ENCODE measurements around the gene KIF26B. TPM values are rescaled to one million over a fixed set of nuclear protein-coding genes. Genes with fewer than 3 reads are reported as not detected.

Gene KIF26B
- total RNA-seq, 1 experiment from 2014 or later = 1.2 TPM

DNA sequence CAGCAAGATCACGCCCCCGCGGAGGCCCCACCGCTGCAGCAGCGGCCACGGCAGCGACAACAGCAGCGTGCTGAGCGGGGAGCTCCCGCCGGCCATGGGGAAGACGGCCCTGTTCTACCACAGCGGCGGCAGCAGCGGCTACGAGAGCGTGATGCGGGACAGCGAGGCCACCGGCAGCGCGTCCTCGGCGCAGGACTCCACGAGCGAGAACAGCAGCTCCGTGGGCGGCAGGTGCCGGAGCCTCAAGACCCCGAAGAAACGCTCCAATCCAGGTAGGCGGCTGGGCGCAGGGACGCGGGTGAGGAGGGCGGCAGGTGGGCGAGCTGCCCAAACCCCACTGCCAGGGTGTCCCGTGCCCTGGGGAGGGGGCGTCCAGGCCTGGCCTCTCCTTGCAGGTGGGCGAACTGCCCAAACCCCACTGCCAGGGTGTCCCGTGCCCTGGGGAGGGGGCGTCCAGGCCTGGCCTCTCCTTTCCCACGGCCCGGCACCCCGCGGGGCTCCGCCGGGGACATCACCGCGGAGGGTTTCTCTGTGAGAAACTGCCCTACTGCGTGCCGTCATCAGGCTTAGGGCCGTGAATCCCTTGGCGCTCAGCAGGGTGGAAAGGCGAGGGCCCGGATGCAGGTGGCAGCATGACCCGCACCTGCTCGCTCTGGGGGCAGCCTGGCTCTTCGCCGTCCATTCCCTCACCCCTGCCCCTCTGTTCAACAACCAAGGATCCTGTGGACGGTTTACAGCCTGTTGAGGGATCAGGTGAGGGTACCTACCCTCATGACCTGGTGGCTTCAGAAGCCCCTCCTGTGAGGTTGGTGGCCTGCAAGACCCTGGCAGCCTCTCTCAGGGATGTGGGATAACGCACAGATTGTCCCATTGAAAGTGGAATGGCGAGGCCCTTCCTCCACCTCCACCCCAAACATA lies 534.0 kb downstream of the KIF26B start (continued):
- TF ChIP-seq, protein P1, sequence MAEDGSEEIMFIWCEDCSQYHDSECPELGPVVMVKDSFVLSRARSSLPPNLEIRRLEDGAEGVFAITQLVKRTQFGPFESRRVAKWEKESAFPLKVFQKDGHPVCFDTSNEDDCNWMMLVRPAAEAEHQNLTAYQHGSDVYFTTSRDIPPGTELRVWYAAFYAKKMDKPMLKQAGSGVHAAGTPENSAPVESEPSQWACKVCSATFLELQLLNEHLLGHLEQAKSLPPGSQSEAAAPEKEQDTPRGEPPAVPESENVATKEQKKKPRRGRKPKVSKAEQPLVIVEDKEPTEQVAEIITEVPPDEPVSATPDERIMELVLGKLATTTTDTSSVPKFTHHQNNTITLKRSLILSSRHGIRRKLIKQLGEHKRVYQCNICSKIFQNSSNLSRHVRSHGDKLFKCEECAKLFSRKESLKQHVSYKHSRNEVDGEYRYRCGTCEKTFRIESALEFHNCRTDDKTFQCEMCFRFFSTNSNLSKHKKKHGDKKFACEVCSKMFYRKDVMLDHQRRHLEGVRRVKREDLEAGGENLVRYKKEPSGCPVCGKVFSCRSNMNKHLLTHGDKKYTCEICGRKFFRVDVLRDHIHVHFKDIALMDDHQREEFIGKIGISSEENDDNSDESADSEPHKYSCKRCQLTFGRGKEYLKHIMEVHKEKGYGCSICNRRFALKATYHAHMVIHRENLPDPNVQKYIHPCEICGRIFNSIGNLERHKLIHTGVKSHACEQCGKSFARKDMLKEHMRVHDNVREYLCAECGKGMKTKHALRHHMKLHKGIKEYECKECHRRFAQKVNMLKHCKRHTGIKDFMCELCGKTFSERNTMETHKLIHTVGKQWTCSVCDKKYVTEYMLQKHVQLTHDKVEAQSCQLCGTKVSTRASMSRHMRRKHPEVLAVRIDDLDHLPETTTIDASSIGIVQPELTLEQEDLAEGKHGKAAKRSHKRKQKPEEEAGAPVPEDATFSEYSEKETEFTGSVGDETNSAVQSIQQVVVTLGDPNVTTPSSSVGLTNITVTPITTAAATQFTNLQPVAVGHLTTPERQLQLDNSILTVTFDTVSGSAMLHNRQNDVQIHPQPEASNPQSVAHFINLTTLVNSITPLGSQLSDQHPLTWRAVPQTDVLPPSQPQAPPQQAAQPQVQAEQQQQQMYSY (CRISPR knock-in tag; IDR thresholded peaks at IDR 0.05) = no peak
- TF ChIP-seq NFATC4 (CRISPR knock-in tag; IDR thresholded peaks at IDR 0.05) = no peak

DNA sequence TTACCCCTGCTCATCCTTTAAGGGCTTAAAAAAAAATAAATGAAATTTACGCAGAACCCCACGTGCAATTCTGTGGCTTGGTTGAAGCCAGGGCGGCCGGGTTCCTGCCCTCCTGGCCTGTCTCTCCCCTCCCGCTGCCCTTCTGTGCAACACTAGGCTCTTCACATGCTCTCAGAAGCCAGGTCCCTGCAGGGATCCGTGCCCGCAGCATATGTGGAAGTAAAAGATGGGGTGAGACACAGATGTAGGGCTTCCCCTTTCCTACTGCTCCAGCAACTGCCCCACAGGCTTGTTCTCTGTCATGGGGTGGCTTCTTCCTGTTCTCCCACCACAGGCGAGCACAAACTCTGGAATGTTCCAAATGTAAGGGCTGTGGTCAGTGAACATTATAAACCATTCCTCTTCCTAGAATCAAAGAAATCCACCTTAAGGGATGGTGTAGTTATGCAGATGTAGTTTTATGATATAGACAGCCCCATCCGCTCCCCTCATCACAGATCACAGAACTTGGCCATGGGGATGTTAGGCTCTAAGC lies 535.4 kb downstream of the KIF26B start:
- no peak overlapping the region for H3K4me3 Mint-ChIP-seq
- no peaks in the 10 kb centered on the region for H3K9me3 Mint-ChIP-seq
- POLR2A ChIA-PET = no interaction called here
- ATAC-seq = no peak
- peaks cover 21% of the 10 kb centered on the region for H3K27me3 Mint-ChIP-seq (ENCODE audit: low read depth)
- H3K36me3 Mint-ChIP-seq = no peaks in the 10 kb centered on the region
- TF ChIP-seq ZNF396 (CRISPR knock-in tag; IDR thresholded peaks at IDR 0.05; ENCODE audit: borderline replicate concordance) (no peak), CBFB (CRISPR knock-in tag; IDR thresholded peaks at IDR 0.05; ENCODE audit: low read depth) (no peak), ZNF219 (CRISPR knock-in tag; IDR thresholded peaks at IDR 0.05; ENCODE audit: borderline replicate concordance) (no peak), TCF7 (CRISPR knock-in tag; IDR thresholded peaks at IDR 0.05; ENCODE audit: low read depth) (no peak), ETV6 (CRISPR knock-in tag; IDR thresholded peaks at IDR 0.05) (no peak), ZNF121 (CRISPR knock-in tag; IDR thresholded peaks at IDR 0.05) (no peak), MXD4 (CRISPR knock-in tag; IDR thresholded peaks at IDR 0.05; ENCODE audit: borderline replicate concordance) (no peak), GABPB1 (CRISPR knock-in tag; IDR thresholded peaks at IDR 0.05) (no peak), SP1 (CRISPR knock-in tag; conservative IDR thresholded peaks at IDR 0.05) (no peak), NR1H2 (CRISPR knock-in tag; IDR thresholded peaks at IDR 0.05) (no peak), GTF2I (CRISPR knock-in tag; conservative IDR thresholded peaks at IDR 0.05) (no peak)
- TF ChIP-seq, protein P2, sequence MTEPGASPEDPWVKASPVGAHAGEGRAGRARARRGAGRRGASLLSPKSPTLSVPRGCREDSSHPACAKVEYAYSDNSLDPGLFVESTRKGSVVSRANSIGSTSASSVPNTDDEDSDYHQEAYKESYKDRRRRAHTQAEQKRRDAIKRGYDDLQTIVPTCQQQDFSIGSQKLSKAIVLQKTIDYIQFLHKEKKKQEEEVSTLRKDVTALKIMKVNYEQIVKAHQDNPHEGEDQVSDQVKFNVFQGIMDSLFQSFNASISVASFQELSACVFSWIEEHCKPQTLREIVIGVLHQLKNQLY (CRISPR knock-in tag; IDR thresholded peaks at IDR 0.05) = no peak
- TF ChIP-seq, protein P3, sequence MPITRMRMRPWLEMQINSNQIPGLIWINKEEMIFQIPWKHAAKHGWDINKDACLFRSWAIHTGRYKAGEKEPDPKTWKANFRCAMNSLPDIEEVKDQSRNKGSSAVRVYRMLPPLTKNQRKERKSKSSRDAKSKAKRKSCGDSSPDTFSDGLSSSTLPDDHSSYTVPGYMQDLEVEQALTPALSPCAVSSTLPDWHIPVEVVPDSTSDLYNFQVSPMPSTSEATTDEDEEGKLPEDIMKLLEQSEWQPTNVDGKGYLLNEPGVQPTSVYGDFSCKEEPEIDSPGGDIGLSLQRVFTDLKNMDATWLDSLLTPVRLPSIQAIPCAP (CRISPR knock-in tag; IDR thresholded peaks at IDR 0.05) = no peak
- TF ChIP-seq, protein P4, sequence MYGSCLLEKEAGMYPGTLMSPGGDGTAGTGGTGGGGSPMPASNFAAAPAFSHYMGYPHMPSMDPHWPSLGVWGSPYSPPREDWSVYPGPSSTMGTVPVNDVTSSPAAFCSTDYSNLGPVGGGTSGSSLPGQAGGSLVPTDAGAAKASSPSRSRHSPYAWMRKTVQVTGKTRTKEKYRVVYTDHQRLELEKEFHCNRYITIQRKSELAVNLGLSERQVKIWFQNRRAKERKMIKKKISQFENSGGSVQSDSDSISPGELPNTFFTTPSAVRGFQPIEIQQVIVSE (CRISPR knock-in tag; IDR thresholded peaks at IDR 0.05; ENCODE audit: borderline replicate concordance) = no peak
- TF ChIP-seq, protein P5, sequence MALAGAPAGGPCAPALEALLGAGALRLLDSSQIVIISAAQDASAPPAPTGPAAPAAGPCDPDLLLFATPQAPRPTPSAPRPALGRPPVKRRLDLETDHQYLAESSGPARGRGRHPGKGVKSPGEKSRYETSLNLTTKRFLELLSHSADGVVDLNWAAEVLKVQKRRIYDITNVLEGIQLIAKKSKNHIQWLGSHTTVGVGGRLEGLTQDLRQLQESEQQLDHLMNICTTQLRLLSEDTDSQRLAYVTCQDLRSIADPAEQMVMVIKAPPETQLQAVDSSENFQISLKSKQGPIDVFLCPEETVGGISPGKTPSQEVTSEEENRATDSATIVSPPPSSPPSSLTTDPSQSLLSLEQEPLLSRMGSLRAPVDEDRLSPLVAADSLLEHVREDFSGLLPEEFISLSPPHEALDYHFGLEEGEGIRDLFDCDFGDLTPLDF (CRISPR knock-in tag; IDR thresholded peaks at IDR 0.05) = no peak
- TF ChIP-seq, protein P6, sequence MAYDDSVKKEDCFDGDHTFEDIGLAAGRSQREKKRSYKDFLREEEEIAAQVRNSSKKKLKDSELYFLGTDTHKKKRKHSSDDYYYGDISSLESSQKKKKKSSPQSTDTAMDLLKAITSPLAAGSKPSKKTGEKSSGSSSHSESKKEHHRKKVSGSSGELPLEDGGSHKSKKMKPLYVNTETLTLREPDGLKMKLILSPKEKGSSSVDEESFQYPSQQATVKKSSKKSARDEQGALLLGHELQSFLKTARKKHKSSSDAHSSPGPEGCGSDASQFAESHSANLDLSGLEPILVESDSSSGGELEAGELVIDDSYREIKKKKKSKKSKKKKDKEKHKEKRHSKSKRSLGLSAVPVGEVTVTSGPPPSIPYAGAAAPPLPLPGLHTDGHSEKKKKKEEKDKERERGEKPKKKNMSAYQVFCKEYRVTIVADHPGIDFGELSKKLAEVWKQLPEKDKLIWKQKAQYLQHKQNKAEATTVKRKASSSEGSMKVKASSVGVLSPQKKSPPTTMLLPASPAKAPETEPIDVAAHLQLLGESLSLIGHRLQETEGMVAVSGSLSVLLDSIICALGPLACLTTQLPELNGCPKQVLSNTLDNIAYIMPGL (CRISPR knock-in tag; IDR thresholded peaks at IDR 0.05) = no peak
- TF ChIP-seq, protein P7, sequence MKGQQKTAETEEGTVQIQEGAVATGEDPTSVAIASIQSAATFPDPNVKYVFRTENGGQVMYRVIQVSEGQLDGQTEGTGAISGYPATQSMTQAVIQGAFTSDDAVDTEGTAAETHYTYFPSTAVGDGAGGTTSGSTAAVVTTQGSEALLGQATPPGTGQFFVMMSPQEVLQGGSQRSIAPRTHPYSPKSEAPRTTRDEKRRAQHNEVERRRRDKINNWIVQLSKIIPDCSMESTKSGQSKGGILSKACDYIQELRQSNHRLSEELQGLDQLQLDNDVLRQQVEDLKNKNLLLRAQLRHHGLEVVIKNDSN (CRISPR knock-in tag; IDR thresholded peaks at IDR 0.05) = no peak
- TF ChIP-seq, protein P8, sequence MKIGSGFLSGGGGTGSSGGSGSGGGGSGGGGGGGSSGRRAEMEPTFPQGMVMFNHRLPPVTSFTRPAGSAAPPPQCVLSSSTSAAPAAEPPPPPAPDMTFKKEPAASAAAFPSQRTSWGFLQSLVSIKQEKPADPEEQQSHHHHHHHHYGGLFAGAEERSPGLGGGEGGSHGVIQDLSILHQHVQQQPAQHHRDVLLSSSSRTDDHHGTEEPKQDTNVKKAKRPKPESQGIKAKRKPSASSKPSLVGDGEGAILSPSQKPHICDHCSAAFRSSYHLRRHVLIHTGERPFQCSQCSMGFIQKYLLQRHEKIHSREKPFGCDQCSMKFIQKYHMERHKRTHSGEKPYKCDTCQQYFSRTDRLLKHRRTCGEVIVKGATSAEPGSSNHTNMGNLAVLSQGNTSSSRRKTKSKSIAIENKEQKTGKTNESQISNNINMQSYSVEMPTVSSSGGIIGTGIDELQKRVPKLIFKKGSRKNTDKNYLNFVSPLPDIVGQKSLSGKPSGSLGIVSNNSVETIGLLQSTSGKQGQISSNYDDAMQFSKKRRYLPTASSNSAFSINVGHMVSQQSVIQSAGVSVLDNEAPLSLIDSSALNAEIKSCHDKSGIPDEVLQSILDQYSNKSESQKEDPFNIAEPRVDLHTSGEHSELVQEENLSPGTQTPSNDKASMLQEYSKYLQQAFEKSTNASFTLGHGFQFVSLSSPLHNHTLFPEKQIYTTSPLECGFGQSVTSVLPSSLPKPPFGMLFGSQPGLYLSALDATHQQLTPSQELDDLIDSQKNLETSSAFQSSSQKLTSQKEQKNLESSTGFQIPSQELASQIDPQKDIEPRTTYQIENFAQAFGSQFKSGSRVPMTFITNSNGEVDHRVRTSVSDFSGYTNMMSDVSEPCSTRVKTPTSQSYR (CRISPR knock-in tag; IDR thresholded peaks at IDR 0.05) = no peak
- CTCF ChIA-PET = no interaction called here
- no peaks in the 10 kb centered on the region for H3K4me1 Mint-ChIP-seq
- DNase-seq (ENCODE audit: low spot score) = no peak
- no peak overlapping the region for H3K27ac Mint-ChIP-seq
